AG04450 (cell line): ENCODE results near the gene PACSIN1. TPM values are rescaled to one million over a fixed set of nuclear protein-coding genes. Genes with fewer than 3 reads are reported as not detected.

ENCODE experiments used
- CTCF ChIA-PET: fragments of 300-600, 350-600 bp; formaldehyde crosslinking; extraction: SDS; loops from one replicate; lab custom pipeline; 2022; ENCODE audit warnings: antibody characterized with exemption, inconsistent platforms; lab: Charles Lee
- POLR2A ChIA-PET: fragments of 350-600 bp; formaldehyde crosslinking; extraction: SDS; loops from one replicate; lab custom pipeline; 2021; ENCODE audit warnings: antibody characterized with exemption, inconsistent platforms; lab: Yijun Ruan, JAX
- DNase-seq: peaks from one replicate; pipeline ENCODE4 v3.0.0-alpha.2; 2011; ENCODE audit warnings: low read depth, low spot score
- H3K27ac ChIP-seq: one replicate; pipeline ENCODE4 v1.5.1; 2012; ENCODE audit warnings: low read depth, low read length, control low read depth
- H3K27me3 ChIP-seq: one replicate; pipeline ENCODE4 v1.6.0; 2012; ENCODE audit warnings: low read length; ENCODE audit not compliant: control insufficient read depth, insufficient read depth
- H3K4me3 ChIP-seq: 2 replicates; pipeline ENCODE4 v1.5.1; 2011; ENCODE audit warnings: mild to moderate bottlenecking, low read depth, low read length, control low read depth
- H3K9me3 ChIP-seq: 2 replicates; pipeline ENCODE4 v1.5.1; 2012; ENCODE audit warnings: low read length; ENCODE audit not compliant: control insufficient read depth, insufficient read depth
- CTCF ChIP-seq: IDR thresholded peaks from 2 replicates; pipeline ENCODE4 v1.5.1; 2011; ENCODE audit warnings: low read depth, low read length, control low read depth, inconsistent platforms
- polyA plus RNA-seq: library from polyadenylated mRNA; depleted of rRNA; stranded (reverse); fragments of >200 nt; gene quantifications from 2 replicates; pipeline ENCODE4 v1.2.3, GENCODE V29; 2011

The PACSIN1 gene
- polyA plus RNA-seq, 1 experiment: not detected

- Histone ChIP-seq H3K4me3 (no peak overlapping the region), H3K9me3 (no peaks in the 10 kb centered on the region), H3K27me3 (peaks cover 45% of the 10 kb centered on the region), H3K27ac (no peak overlapping the region)
- TF ChIP-seq CTCF: no peak
- CTCF ChIA-PET: no interaction called here
- no peak for DNase-seq
- POLR2A ChIA-PET: no interaction called here
Measured at GRCh38 chr6:34511915-34512737, 46.2 kb downstream of the PACSIN1 start.

GRCh38 chr6:34512738-34513115, 46.9 kb downstream of the PACSIN1 start:
- no peak for TF ChIP-seq CTCF
- Histone ChIP-seq H3K9me3 (no peaks in the 10 kb centered on the region), H3K27me3 (peaks cover 45% of the 10 kb centered on the region), H3K27ac (no peak overlapping the region), H3K4me3 (no peak overlapping the region)
- no peak for DNase-seq
- ChIA-PET POLR2A (interaction anchor here (0.6 kb wide), 1 partner anchor 16 kb away, joined by 10 read pairs; no protein-coding TSS in a partner anchor), CTCF (no interaction called here)

- no peak for TF ChIP-seq CTCF
- ChIA-PET POLR2A (interaction anchor here (0.6 kb wide), 1 partner anchor 17 kb away, joined by 10 read pairs; no protein-coding TSS in a partner anchor), CTCF (no interaction called here)
- DNase-seq: no peak
- H3K4me3 ChIP-seq: no peak overlapping the region
- peaks cover 45% of the 10 kb centered on the region for H3K27me3 ChIP-seq
- no peak overlapping the region for H3K27ac ChIP-seq
- H3K9me3 ChIP-seq: no peaks in the 10 kb centered on the region
Measured at GRCh38 chr6:34513646-34514045, 47.8 kb downstream of the PACSIN1 start.

GRCh38 chr6:34514112-34514511, 48.2 kb downstream of the PACSIN1 start:
- Histone ChIP-seq H3K9me3 (no peaks in the 10 kb centered on the region), H3K27me3 (peaks cover 45% of the 10 kb centered on the region), H3K4me3 (no peak overlapping the region), H3K27ac (no peak overlapping the region)
- no peak for TF ChIP-seq CTCF
- DNase-seq: no peak
- ChIA-PET POLR2A (no interaction called here), CTCF (no interaction called here)
